HEK293 (cell line): ENCODE measurements around the gene MTHFSD.

Experiments
- KLF1 ChIP-seq: fragments of 450-650 bp; formaldehyde crosslinking; IDR thresholded peaks from 2 replicates; pipeline ENCODE4 v1.5.1; 2016; ENCODE audit warnings: missing biosample characterization, missing genetic modification characterization
- MEIS1 ChIP-seq: sonication (generic); formaldehyde crosslinking; IDR thresholded peaks from 2 replicates; pipeline ENCODE4 v1.8.1; 2022; ENCODE audit warnings: missing genetic modification reagents, mild to moderate bottlenecking, borderline replicate concordance
- YY2 ChIP-seq: fragments of 450-650 bp; formaldehyde crosslinking; IDR thresholded peaks from 2 replicates; pipeline ENCODE4 v1.5.1; 2016; ENCODE audit warnings: missing biosample characterization, missing genetic modification characterization
- ZNF175 ChIP-seq: fragments of 450-650 bp; formaldehyde crosslinking; IDR thresholded peaks from 2 replicates; pipeline ENCODE4 v1.5.1; 2016; ENCODE audit warnings: missing biosample characterization, missing genetic modification characterization
- ZNF610 ChIP-seq: fragments of 450-650 bp; formaldehyde crosslinking; IDR thresholded peaks from 2 replicates; pipeline ENCODE4 v1.5.1; 2016; ENCODE audit warnings: missing biosample characterization, missing genetic modification characterization, borderline replicate concordance
- TF ChIP-seq, protein P1 (sequence below): fragments of 450-650 bp; formaldehyde crosslinking; IDR thresholded peaks from 2 replicates; pipeline ENCODE4 v1.5.1; 2016; ENCODE audit warnings: missing biosample characterization, missing genetic modification characterization

DNA sequence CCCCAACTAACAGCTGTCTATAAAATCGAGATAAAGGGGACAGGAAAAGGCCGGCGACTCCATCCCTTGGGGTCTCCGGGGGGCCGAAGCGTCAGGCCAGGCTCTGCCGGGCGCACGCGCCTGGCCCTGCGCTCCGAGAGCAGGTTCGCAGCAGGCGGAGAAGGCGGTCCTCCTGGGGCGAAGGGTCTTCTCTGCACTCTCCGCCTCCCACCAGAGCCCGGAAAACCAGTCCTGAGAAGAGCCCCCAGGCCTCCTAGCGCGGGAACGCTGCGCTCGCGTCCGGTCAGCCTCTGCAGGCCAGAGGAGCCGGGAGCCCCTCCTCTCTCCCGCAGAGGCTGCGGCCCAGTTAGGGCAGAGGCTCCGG lies 39.6 kb downstream of the MTHFSD start:
- TF ChIP-seq, protein P1, sequence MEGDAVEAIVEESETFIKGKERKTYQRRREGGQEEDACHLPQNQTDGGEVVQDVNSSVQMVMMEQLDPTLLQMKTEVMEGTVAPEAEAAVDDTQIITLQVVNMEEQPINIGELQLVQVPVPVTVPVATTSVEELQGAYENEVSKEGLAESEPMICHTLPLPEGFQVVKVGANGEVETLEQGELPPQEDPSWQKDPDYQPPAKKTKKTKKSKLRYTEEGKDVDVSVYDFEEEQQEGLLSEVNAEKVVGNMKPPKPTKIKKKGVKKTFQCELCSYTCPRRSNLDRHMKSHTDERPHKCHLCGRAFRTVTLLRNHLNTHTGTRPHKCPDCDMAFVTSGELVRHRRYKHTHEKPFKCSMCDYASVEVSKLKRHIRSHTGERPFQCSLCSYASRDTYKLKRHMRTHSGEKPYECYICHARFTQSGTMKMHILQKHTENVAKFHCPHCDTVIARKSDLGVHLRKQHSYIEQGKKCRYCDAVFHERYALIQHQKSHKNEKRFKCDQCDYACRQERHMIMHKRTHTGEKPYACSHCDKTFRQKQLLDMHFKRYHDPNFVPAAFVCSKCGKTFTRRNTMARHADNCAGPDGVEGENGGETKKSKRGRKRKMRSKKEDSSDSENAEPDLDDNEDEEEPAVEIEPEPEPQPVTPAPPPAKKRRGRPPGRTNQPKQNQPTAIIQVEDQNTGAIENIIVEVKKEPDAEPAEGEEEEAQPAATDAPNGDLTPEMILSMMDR (tag by site-specific recombination): no peak
- TF ChIP-seq YY2 (tag by site-specific recombination) (no peak), KLF1 (tag by site-specific recombination) (no peak), MEIS1 (CRISPR knock-in tag) (no peak), ZNF175 (tag by site-specific recombination) (no peak), ZNF610 (no peak)
